Vagina (tissue), 2 donors: ENCODE measurements around the gene LIG3.

Experiments used
- CTCF ChIP-seq, 3 experiments: fragments of 450-650 bp in 2 of 3; fragments of 200-600 bp in 1 of 3; sonication (generic) in 1 of 3; IDR thresholded peaks; one replicate each; pipeline ENCODE4 v1.5.1; 2017 to 2019; ENCODE audit warnings: antibody characterized with exemption in 3 of 3, mild to moderate bottlenecking in 2 of 3, moderate library complexity in 2 of 3
- POLR2A ChIP-seq, 2 donors: fragments of 450-650 bp; IDR thresholded peaks; one replicate each; pipeline ENCODE4 v1.6.1; 2017; ENCODE audit warnings: antibody characterized with exemption in 2 of 2, mild to moderate bottlenecking in 2 of 2, moderate library complexity in 2 of 2
- POLR2AphosphoS5 ChIP-seq, 2 donors: sonication (generic); formaldehyde crosslinking; IDR thresholded peaks; one replicate each; pipeline ENCODE4 v1.9.0; 2017; ENCODE audit warnings: antibody characterized with exemption in 2 of 2, mild to moderate bottlenecking in 2 of 2, low read depth in 1 of 2; ENCODE audit not compliant: insufficient read depth in 1 of 2

- TF ChIP-seq CTCF (IDR thresholded peaks at IDR 0.05) (no peak), POLR2A (IDR thresholded peaks at IDR 0.05) (no peak), POLR2AphosphoS5 (IDR thresholded peaks at IDR 0.05; ENCODE audit: insufficient read depth in 1 of 2, low read depth in 1 of 2) (no peak)
Observed at GRCh38 chr17:35050170-35050569, 69.9 kb downstream of the LIG3 start.
